HL-60/S4 treated with phorbol 12-myristate 13-acetate at 8.2 ng/mL for 4 days and 3 days (cell line): ENCODE measurements around the gene CDC42SE2.

Source experiments
- in situ Hi-C: fragments of 300-500 bp; cut with MboI; formaldehyde crosslinking; loops from 2 replicates; pipeline ENCODE4 v1.15.0; 2022; ENCODE audit warnings: low sequenced_read_pairs

The CDC42SE2 gene

DNA sequence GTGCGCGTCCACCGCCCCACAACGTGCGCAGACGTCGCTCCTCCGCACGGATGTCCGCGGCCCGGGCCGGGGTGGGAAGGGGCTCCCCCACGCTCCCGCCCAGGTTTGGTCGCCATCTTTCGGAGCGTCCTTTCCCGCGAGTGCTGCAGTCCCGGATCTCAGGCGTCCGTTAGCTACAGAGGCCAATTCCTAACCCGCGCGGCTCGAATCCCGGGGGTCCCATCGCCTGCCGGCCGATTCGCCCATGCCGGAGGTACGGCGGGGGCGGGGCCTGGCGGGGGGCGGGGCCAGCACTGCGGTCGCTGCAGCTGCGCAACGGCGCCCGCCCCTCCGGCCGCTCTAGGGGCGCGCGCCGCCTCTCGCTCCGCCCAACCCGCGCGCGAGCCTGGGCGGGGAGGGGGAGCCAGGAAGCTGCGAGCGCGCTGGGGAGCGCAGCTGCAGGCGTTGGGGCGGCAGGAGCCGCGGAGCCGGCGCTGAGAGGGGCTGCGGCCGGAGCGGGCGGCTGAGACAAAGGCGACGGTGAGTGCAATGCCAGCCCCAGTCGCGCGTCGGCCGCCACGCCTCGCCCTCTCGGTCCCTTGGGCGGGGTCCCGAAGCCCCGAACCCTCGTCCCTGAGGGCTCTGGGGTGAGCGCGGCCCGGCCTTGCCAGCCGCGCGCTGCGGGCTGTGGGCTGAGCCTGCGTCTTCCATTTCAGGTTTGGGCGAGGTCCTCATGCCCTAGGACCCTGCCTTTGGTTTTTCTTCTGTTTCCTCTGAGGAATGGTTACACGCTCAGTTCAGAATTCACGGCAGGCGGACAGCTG, at the start of gene CDC42SE2:
TSS of gene CDC42SE2 (plus strand) at position 406 of the 803 bp plus-strand sequence. CDS start 95,441 bp downstream, outside the sequence.
- in situ Hi-C loops, result no loop called here

DNA sequence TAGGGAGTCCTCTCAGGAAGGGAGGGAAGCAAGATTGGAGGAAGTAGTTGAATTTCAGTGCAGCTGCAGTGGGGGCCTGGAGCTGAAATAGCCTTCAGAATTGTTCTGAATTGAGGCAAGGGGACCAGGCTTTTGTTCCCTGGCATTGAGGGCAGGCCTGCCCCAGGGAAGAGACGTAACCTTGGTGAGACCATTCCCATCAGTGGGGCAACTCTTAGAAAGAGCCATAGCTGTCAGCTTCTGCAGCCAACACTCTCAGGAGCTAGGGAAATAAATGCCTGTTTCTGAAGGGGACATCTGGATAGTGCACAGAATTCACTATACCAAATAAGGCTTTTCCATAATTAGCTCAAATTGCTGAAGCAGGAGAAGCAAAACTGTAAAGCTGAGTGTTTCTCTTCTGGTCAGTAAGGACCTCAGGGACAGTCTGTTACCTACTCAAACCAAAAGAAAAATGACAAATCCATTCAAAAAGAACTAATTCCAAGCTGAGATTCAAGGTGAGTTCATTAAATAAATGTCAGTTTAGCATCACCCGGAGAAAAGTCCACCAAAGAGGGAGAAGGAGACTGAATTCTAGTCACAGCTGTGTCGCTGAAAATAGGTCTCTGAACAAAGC, 49.1 kb upstream of the CDC42SE2 start:
- in situ Hi-C loops, result no loop called here

DNA sequence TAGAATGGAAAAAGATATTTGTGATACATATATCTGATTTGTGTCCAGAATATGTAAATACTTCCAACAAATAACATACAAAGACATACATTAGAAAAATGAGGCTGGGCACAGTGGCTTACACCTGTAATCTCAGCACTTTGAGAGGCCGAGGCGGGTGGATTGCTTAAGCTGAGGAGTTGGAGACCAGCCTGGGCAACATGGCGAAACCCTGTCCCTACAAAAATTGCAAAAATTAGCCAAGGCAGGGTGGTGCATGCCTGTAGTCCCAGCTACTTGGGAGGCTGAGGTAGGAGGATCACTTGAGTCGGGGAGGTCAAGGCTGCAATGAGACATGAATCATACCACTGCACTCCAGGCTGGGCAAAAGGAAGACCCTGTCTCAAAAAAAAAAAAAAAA, 46.1 kb upstream of the CDC42SE2 start:
- in situ Hi-C loops, result no loop called here

DNA sequence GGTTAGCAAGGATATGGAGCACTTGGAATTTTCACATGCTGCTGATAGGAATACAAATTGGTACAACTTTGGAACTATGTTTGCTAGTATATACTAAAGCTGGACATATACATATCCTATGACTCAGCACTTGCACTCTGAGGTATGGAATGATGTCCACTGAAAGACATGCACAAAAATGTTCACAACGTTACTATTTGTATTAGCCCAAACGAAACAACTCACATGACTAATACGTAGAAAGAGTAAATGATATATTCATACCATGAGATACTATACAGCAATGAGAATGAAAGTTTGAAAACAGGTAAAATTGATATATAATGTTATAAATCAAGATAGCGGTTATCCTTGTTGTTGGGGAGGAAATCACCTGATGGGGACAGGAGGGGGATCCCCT, 45.5 kb upstream of the CDC42SE2 start:
- in situ Hi-C loops, result no loop called here

DNA sequence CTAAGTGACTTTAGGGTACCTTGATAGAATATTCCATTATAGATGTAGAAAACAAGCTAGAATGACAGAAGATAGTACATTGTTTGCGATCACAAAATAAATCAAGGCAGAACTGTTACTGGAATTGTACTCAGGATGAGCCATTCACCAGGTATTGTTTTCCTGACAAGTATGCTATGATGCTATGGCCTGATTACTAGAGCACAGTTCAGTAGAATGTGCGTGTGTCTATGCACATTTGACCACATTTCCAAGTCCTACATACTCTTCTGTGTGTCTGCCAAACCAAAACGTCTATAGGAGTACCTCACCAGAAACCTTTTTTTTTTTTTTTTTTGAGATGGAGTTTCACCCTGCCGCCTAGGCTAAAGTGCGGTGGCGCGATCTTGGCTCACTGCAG, 43.3 kb upstream of the CDC42SE2 start:
- in situ Hi-C loops, result no loop called here

DNA sequence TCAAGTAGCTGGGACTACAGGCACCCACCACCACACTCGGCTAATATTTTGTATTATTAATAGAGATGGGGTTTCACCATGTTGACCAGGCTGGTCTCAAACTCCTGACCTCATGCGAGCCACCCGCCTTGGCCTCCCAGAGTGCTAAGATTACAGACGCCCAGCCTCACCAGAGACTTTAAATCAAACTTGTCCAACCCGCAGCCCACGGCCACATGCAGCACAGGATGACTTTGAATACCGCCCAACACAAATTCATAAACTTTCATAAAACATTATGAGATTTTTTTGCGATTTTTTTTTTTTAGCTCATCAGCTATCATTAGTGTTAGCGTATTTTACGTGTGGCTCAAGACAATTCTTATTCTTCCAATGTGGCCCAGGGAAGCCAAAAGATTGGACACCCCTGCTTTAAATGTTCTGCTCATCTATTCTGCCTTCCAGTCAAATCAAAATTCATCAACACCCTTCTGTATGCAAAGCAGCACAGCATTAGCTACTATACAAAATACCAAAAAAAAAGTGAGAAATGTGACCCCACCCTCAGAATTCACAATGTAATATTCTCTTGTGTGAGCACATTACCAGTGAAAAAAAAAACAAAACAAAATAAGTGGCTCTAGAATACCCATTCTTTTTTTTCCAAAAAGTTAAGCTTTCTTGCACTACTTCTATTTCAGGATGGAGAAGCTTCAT, 42.7 kb upstream of the CDC42SE2 start:
- in situ Hi-C loops, result no loop called here

DNA sequence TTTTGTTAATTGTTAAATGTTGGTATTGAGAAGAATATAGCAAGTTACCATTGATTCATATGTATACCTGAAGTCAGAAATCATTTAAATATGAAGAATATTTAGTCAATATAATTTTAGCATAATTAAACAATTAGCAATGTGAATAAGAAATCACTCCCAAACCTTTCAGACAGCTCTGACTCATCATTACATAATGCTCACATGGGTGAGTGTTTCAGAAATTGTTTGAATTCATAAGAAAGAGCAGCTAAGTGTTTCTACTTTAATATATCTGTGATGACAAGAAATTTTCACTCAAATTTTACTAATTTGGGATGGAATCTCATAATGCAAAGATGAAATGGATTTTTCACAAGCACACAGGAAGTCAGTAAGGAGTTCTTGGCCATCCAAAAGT, 42.0 kb upstream of the CDC42SE2 start:
- in situ Hi-C loops, result no loop called here

DNA sequence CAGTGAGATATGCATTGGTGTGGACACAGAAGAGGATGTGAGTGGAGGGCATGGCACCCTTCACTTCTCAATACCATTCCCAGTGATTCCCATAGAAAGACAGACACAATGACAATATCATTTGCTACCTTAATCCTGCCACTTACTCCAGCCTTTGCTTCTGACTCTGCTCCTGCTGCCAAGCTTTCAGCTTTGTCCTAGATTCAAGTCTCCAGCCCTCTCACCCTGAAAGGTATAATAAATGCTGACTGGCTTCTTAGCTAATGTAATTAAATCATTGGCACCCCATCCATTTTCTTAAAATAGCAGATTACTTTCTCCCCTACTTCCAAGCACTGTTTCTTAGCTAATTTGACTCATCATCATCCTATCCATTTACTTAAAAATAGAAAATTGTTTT, 41.1 kb upstream of the CDC42SE2 start:
- in situ Hi-C loops, result no loop called here

GRCh38 chr5:131223751-131224386, 40.0 kb upstream of the CDC42SE2 start:
- in situ Hi-C loops, result no loop called here

DNA sequence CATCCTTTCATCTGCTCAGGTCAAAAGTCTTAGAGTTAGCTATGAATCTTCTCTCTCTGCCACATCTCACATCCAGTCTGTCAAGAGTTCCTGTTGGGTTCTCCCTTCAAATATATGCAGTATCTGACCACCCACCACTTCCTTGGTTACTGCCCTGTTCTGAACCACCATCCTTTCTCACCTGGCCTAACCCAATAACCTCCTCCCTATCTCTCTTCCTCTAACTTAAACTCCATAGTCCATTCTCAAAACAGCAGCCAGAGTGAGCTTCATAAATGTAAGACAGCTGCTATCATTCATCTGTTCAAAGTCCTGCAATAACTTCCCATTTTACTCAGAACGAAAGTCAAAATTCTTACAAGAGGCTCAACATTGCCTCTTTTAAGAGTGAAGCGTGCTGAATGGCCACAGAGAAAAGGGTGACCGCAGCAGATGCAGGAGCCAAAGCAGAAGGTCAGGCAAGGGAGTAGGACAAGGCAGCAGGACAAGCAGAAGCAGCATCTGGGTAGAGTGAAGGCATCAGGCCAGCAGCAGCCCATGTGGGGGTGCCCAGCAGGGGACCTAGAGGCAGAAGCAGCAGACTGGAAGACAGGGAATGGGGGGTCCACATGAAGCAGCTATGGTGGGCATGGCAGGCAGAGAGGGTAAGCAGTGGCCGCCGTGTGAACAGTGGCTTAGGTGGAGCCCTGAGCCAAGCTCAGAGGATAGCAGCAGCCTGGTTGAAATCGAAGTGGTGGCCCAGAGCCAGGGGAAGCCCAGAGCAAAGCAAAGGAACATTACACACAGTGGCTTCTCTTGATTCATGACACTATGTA, 39.3 kb upstream of the CDC42SE2 start:
- in situ Hi-C loops, result no loop called here

- in situ Hi-C loops, result no loop called here
These were observed 38.4 kb upstream of the CDC42SE2 start for GRCh38 chr5:131225282-131225974.

GRCh38 chr5:131226899-131227298, 37.0 kb upstream of the CDC42SE2 start:
- in situ Hi-C loops, result no loop called here

DNA sequence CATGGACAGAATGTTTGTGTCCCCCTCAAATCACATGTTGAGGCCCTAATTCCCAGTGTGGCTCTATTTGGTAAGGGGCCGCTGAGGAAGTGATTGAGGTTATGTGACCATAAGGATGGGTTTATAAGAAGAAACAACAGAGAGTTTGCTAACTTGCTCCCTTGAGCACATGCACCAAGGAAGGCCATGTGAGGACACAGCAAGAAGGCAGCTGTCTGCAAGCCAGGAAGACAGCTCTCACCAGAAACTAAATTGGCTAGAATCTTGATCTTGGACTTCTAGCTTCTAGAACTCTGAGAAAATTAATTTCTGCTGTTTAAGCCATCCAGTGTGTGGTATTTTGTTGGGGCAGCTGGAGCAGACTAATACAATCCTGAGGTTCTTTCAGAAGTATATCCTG, 35.2 kb upstream of the CDC42SE2 start:
- in situ Hi-C loops, result no loop called here

GRCh38 chr5:131229623-131230022, 34.2 kb upstream of the CDC42SE2 start:
- in situ Hi-C loops, result no loop called here

DNA sequence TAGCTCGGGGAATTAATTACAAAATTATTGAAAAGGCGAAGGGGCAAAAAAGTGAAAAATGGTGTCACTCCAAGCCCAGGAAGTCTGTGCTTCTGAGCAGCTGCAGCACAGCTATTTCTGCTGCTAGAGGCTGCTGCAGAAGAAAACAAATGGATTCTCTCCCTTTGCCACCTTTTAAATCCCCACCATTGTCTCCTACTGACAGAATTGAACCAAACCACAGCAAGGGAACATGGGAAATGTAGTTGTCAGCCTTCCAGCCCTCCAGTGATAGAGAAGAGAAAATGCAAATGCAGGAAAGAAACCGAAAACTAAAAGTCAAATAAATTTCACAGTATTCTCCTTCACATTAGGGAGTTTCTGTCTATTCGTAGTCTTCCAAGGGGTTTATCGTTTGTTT, 33.4 kb upstream of the CDC42SE2 start:
- in situ Hi-C loops, result no loop called here

- in situ Hi-C loops, result no loop called here
These were observed 24.2 kb upstream of the CDC42SE2 start for GRCh38 chr5:131239686-131240085.

- in situ Hi-C loops, result no loop called here
These were observed 21.1 kb upstream of the CDC42SE2 start for GRCh38 chr5:131242728-131243255.

- in situ Hi-C loops, result no loop called here
These were observed 18.5 kb upstream of the CDC42SE2 start for GRCh38 chr5:131245312-131245711.

DNA sequence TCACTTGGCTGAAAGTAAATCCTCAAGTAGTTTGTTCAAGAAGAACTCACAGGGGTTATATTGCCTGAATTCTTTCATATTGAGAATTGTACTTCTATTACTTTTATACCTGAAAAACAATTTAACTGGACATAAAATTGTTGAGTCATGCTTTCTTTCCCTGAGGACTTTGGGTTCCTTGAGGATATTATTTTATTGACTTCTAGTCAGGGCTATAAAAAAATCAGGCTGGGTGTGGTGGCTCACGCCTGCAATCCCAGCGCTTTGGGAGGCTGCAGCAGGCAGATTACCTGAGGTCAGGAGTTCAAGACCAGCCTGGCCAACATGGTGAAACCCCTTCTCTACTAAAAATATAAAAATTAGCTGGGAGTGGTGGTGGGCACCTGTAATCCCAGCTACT, 17.9 kb upstream of the CDC42SE2 start:
- in situ Hi-C loops, result no loop called here

DNA sequence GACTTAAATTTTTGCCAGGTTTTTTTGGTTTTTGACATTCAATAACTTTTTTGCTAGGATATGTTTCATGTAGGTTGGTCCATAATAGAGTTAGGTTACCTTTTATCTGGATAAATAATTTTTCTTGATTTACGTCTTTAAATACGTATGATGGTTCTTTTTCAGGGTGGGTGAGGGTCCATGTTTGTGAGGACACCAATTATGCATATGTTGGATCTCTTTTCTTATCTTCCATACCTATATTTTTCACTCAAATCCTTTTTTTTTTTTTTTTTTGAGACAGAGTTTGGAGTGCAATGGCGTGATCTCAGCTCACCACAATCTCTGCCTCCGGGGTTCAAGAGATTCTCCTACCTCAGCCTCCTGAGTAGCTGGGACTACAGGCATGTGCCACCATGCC, 17.3 kb upstream of the CDC42SE2 start:
- in situ Hi-C loops, result no loop called here
